Heart left ventricle (tissue), 16 donors: Measurements from ENCODE around the gene PLCL1. TPM values are rescaled to one million over a fixed set of nuclear protein-coding genes. Genes with fewer than 3 reads are reported as not detected.

ENCODE experiments used
- ATAC-seq, 4 donors: fragments of 200-7000 bp; cut with Tn5 transposase; one replicate each; pipeline ENCODE4 v1.9.1; 2020 to 2022; ENCODE audit warnings: moderate library complexity in 4 of 4, mild to moderate bottlenecking in 3 of 4, moderate number of reproducible peaks in 1 of 4
- DNase-seq, 5 donors: peaks; one replicate each; pipeline ENCODE4 v3.0.0-alpha.2; 2020
- H3K27ac ChIP-seq, 12 donors: fragments of 200-600 bp; sonication (generic) in 4 of 12; one replicate each; pipeline versions ENCODE4 v1.5.0 to v1.8.0; 2016 to 2022; ENCODE audit warnings: mild to moderate bottlenecking in 2 of 12
- H3K27me3 ChIP-seq, 9 donors: fragments of 200-600 bp; sonication (generic) in 2 of 9; one replicate each; pipeline versions ENCODE4 v1.5.1 to v1.8.0; 2016 to 2022; ENCODE audit warnings: mild to moderate bottlenecking in 3 of 9
- H3K36me3 ChIP-seq, 9 donors: fragments of 200-600 bp; sonication (generic) in 2 of 9; one replicate each; pipeline versions ENCODE4 v1.5.0 to v1.8.0; 2018 to 2022; ENCODE audit warnings: mild to moderate bottlenecking in 2 of 9
- H3K4me1 ChIP-seq, 12 donors: fragments of 200-600 bp; sonication (generic) in 4 of 12; one replicate each; pipeline versions ENCODE4 v1.5.0 to v1.8.0; 2016 to 2022; ENCODE audit warnings: mild to moderate bottlenecking in 3 of 12
- H3K4me3 ChIP-seq, 12 donors: fragments of 200-600 bp; sonication (generic) in 4 of 12; one replicate each; pipeline versions ENCODE4 v1.5.0 to v1.8.0; 2017 to 2022; ENCODE audit warnings: mild to moderate bottlenecking in 9 of 12, moderate library complexity in 4 of 12
- H3K9me3 ChIP-seq, 12 donors: fragments of 200-600 bp; sonication (generic) in 4 of 12; one replicate each; pipeline versions ENCODE4 v1.5.0 to v1.8.0; 2016 to 2022; ENCODE audit warnings: mild to moderate bottlenecking in 1 of 12
- CTCF ChIP-seq, 12 donors: fragments of 200-600 bp; sonication (generic) in 4 of 12; IDR thresholded peaks; one replicate each; pipeline versions ENCODE4 v1.5.0 to v1.8.0; 2018 to 2022; ENCODE audit warnings: antibody characterized with exemption in 12 of 12, mild to moderate bottlenecking in 5 of 12
- POLR2A ChIP-seq, 2 donors: fragments of 450-650 bp; IDR thresholded peaks; one replicate each; pipeline ENCODE4 v1.6.1; 2017; ENCODE audit warnings: antibody characterized with exemption in 2 of 2, mild to moderate bottlenecking in 2 of 2, moderate library complexity in 2 of 2
- WGBS, 4 donors: extraction: QIAGEN DNeasy Blood & Tissue Kit in 2 of 4; methylation state at CpG; one replicate each; pipeline versions ENCODE4 v1.1.5 to v1.1.7; 2013 to 2018; 5-methylcytosine and 5-hydroxymethylcytosine counted together
- intact Hi-C, 10 donors: fragments of 100-400 bp; cut with DNase I; formaldehyde crosslinking; loops; one replicate each; pipeline versions ENCODE4 v1.11.1 to v1.14.2; 2022
- polyA plus RNA-seq, 2 donors: library from polyadenylated mRNA; stranded (reverse); fragments of 200-250 nt; gene quantifications; one replicate each; pipeline ENCODE4 v1.2.3, GENCODE V29; 2013
- total RNA-seq, 9 donors: library from RNA; depleted of rRNA in 2 of 9; stranded (reverse); fragments of >200 nt in 2 of 9; fragmentation: NEBNext Ultra II Directional in 3 of 9; extraction: Animal tissue kit (Norgen Biotek cat#: 25700) in 3 of 9; gene quantifications; one replicate each; pipeline versions ENCODE4 v1.1.0 to v1.2.4, GENCODE V29; 2016 to 2023
- donor health status: ischemic (EF 13 %, LVEDD 7.1; RV severe dilation, severe dysfunction).
- donor health status: healthy with polysubstance abuse.
- donor health status: DM: no; HTN: yes; CAD: no.
- donor health status: DM: no; HTN: no; CAD: no.
- donor health status: ischemic (EF 25% LVEDD 6.9; RV normal size, moderate dysfunction).
- donor health status: ischemic (EF 25% LVEDD 5.7; RV mildly dilated, moderate dysfunction).
- donor health status: healthy.
- donor health status: DM: yes; HTN: yes; CAD: no.
- donor health status: ischemic (EF 35%, LVEDD 5.7; RV mildly dilated, moderate dysfunction).
- donor health status: nonischemic (EF 11% LVEDD 7.7; RV severe dilation, severe dysfunction).
- donor health status: DM: yes; HTN: yes; CAD: no.
- donor health status: PGD.
- donor health status: ischemic (EF 29% LVEDD 5.4; RV normal size, mild dysfunction).
- donor health status: nonischemic (EF 23%, LVEDD 6.1; RV moderate dilation, normal function).

The PLCL1 gene
- total and polyA plus RNA-seq, 11 donors: 22.0 to 126 (median 90.4) TPM

GRCh38 chr2:197801033-197801432, 3.4 kb upstream of the PLCL1 start:
- peaks cover 0 to 34% (median 14%) of the 10 kb centered on the region in 12 donors for H3K4me1 ChIP-seq
- no peaks in the 10 kb centered on the region for H3K9me3 ChIP-seq
- no peak overlapping the region for H3K27ac ChIP-seq
- ATAC-seq: no peak
- peaks cover 0 to 7% (median 0%) of the 10 kb centered on the region in 9 donors for H3K27me3 ChIP-seq
- no peak for DNase-seq
- H3K36me3 ChIP-seq: no peaks in the 10 kb centered on the region
- TF ChIP-seq CTCF (IDR thresholded peaks at IDR 0.05) (no peak), POLR2A (IDR thresholded peaks at IDR 0.05) (no peak)
- intact Hi-C loops: loop anchor here (1.0 to 10.0 kb wide), 11 partner anchors 84 to 496 kb away; no protein-coding TSS in a partner anchor
- no peak overlapping the region for H3K4me3 ChIP-seq

GRCh38 chr2:197803033-197803444, 1.4 kb upstream of the PLCL1 start:
- H3K9me3 ChIP-seq: no peaks in the 10 kb centered on the region
- peak; percentile 52 to 90 (median 80) for TF ChIP-seq CTCF (IDR thresholded peaks at IDR 0.05)
- TF ChIP-seq POLR2A (IDR thresholded peaks at IDR 0.05): no peak
- WGBS, 4 donors: 12 to 20% (median 15%) methylated on average over 2 of the region's 2 CpGs
- peaks cover 0 to 32% (median 14%) of the 10 kb centered on the region in 12 donors for H3K4me1 ChIP-seq
- no peaks in the 10 kb centered on the region for H3K36me3 ChIP-seq
- H3K27ac ChIP-seq: peak overlapping the region in 11 of 12 donors; percentile 76 to 90 (median 84)
- ATAC-seq (peak; percentile 45 to 69 (median 61)), DNase-seq (peak in 3 of 5 donors; percentile 25 to 43 (median 27))
- H3K27me3 ChIP-seq: peaks cover 0 to 7% (median 0%) of the 10 kb centered on the region in 9 donors
- peak overlapping the region in 4 of 12 donors; percentile 68 to 90 (median 84) for H3K4me3 ChIP-seq
- intact Hi-C loops: loop anchor here (1.0 to 10.0 kb wide), 15 partner anchors 82 to 494 kb away; no protein-coding TSS in a partner anchor

- H3K27ac ChIP-seq: peak overlapping the region; percentile 70 to 90 (median 84)
- ATAC-seq: peak in 2 of 4 donors; percentile 27 to 30
- peaks cover 0 to 36% (median 16%) of the 10 kb centered on the region in 12 donors for H3K4me1 ChIP-seq
- intact Hi-C loops: loop anchor here (1.0 to 10.0 kb wide), 16 partner anchors 42 to 492 kb away; no protein-coding TSS in a partner anchor
- no peaks in the 10 kb centered on the region for H3K36me3 ChIP-seq
- 0 to 1% (median 0%) methylated on average over 46 to 92 of the region's 92 CpGs for WGBS, 4 donors
- DNase-seq: peak; percentile 37 to 60 (median 45)
- no peaks in the 10 kb centered on the region for H3K9me3 ChIP-seq
- TF ChIP-seq POLR2A (IDR thresholded peaks at IDR 0.05): peak in 1 of 2 donors; percentile 23
- TF ChIP-seq CTCF (IDR thresholded peaks at IDR 0.05): peak in 4 of 12 donors; percentile 5 to 22 (median 18)
- H3K27me3 ChIP-seq: peaks cover 0 to 7% (median 0%) of the 10 kb centered on the region in 9 donors
- H3K4me3 ChIP-seq: peak overlapping the region; percentile 66 to 91 (median 84)
Measured at GRCh38 chr2:197804758-197805714, 643 bp downstream of the PLCL1 start.
